HEK293 (cell line): ENCODE data around the gene RHOXF2.

Experiments
- KLF7 ChIP-seq: fragments of 450-650 bp; formaldehyde crosslinking; IDR thresholded peaks from 2 replicates; pipeline ENCODE4 v1.5.1; 2016; ENCODE audit warnings: missing biosample characterization, missing genetic modification characterization, borderline replicate concordance
- MYNN ChIP-seq: fragments of 450-650 bp; formaldehyde crosslinking; IDR thresholded peaks from 2 replicates; pipeline ENCODE4 v1.5.1; 2016; ENCODE audit warnings: missing biosample characterization, missing genetic modification characterization, borderline replicate concordance
- SP2 ChIP-seq: fragments of 450-650 bp; formaldehyde crosslinking; IDR thresholded peaks from 2 replicates; pipeline ENCODE4 v1.5.1; 2016; ENCODE audit warnings: missing biosample characterization, missing genetic modification characterization
- SP7 ChIP-seq: fragments of 450-650 bp; formaldehyde crosslinking; IDR thresholded peaks from 2 replicates; pipeline ENCODE4 v1.5.1; 2016; ENCODE audit warnings: missing biosample characterization, missing genetic modification characterization
- ZNF121 ChIP-seq: fragments of 450-650 bp; formaldehyde crosslinking; IDR thresholded peaks from 2 replicates; pipeline ENCODE4 v1.5.1; 2016; ENCODE audit warnings: missing biosample characterization, missing genetic modification characterization
- ZNF211 ChIP-seq: fragments of 450-650 bp; formaldehyde crosslinking; IDR thresholded peaks from 2 replicates; pipeline ENCODE4 v1.5.1; 2016; ENCODE audit warnings: low read depth, missing biosample characterization, missing genetic modification characterization
- ZNF354C ChIP-seq: fragments of 450-650 bp; formaldehyde crosslinking; IDR thresholded peaks from 2 replicates; pipeline ENCODE4 v1.5.1; 2016; ENCODE audit warnings: missing biosample characterization, missing genetic modification characterization, low read depth, borderline replicate concordance
- ZNF423 ChIP-seq: fragments of 450-650 bp; formaldehyde crosslinking; IDR thresholded peaks from 2 replicates; pipeline ENCODE4 v1.5.1; 2016; ENCODE audit warnings: missing biosample characterization, missing genetic modification characterization
- ZNF585B ChIP-seq: fragments of 450-650 bp; formaldehyde crosslinking; IDR thresholded peaks from 2 replicates; pipeline ENCODE4 v1.5.1; 2016; ENCODE audit warnings: missing biosample characterization, missing genetic modification characterization
- ZNF600 ChIP-seq: fragments of 450-650 bp; formaldehyde crosslinking; IDR thresholded peaks from 2 replicates; pipeline ENCODE4 v1.5.1; 2016; ENCODE audit warnings: missing biosample characterization, missing genetic modification characterization
- ZNF654 ChIP-seq: fragments of 450-650 bp; formaldehyde crosslinking; IDR thresholded peaks from 2 replicates; pipeline ENCODE4 v1.5.1; 2016; ENCODE audit warnings: low read depth, missing biosample characterization, missing genetic modification characterization

The RHOXF2 gene

DNA sequence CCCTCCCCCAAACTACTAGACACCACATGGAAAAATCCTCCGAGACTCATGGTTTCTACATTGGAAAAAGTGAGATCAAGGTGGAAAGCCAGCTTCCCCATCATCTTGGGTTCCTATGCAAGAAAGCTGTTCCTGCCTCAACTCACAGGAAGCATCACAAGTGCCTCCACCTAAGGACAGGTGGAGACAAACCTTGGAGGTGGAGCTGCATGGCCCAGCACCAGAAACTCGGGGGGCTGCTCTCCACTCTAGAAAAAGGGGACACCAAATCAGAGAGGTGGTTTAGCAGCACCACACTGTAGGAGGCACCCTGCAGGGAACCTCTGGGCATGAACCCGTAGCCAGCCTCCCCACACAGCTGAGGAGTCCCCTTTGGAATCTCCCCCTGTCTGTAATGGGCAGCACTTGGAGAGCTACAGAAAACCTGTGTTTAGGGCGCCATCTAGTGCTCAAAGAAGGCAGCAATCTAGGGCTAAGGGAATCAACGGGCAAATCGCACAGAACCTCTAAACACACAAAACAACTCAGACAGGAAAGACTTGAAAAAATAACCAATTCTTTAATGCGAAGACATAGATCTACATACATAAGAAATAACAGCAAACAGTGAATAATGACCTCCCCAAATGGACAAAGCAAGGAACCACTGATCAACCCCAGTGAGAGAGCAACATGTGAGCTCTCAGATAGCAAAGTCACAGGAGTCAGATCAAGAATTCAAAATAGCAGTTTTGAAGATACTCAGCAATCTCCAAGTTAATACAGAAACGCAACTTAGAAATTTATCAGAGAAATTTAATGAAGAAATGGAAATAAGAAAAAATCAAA, 55.2 kb downstream of the RHOXF2 start (continued):
- peak; percentile 87 for TF ChIP-seq ZNF654
- TF ChIP-seq ZNF354C, result no peak
- no peak for TF ChIP-seq ZNF121 (tag by site-specific recombination)
- TF ChIP-seq SP2 (tag by site-specific recombination), result no peak
- no peak for TF ChIP-seq ZNF600 (tag by site-specific recombination)
- no peak for TF ChIP-seq ZNF423 (tag by site-specific recombination)
- TF ChIP-seq ZNF585B, result no peak
- TF ChIP-seq KLF7 (tag by site-specific recombination), result no peak
- no peak for TF ChIP-seq ZNF211 (tag by site-specific recombination)
- no peak for TF ChIP-seq SP7 (tag by site-specific recombination)
- TF ChIP-seq MYNN (tag by site-specific recombination), result no peak
